SK-N-SH (cell line): ENCODE measurements around the gene REXO1. TPM values are rescaled to one million over a fixed set of nuclear protein-coding genes. Genes with fewer than 3 reads are reported as not detected.

Experiments used
- CTCF ChIA-PET: fragments of 300-600, 350-600 bp; formaldehyde crosslinking; extraction: SDS; loops from one replicate; lab custom pipeline; 2021; lab: Yijun Ruan, JAX
- POLR2A ChIA-PET: fragments of 350-600 bp; sonication (Branson Sonifier 250); formaldehyde crosslinking; extraction: SDS; loops from one replicate; lab custom pipeline; 2020; ENCODE audit warnings: antibody characterized with exemption, inconsistent platforms; lab: Yijun Ruan, JAX
- DNase-seq: peaks from one replicate; pipeline ENCODE4 v3.0.0; 2012
- H2AFZ ChIP-seq: fragments of 200-600 bp; sonication (generic); 2 replicates; pipeline ENCODE4 v1.8.1; 2016; ENCODE audit warnings: antibody characterized with exemption, mild to moderate bottlenecking, low read depth
- H3F3A ChIP-seq: fragments of 200-600 bp; sonication (generic); replicated peaks from 2 replicates; pipeline ENCODE3; 2016; ENCODE audit warnings: antibody characterized with exemption, mild to moderate bottlenecking; ENCODE audit not compliant: insufficient read depth
- H3K27ac ChIP-seq, 2 experiments: fragments of 200-500 bp in 1 of 2; fragments of 200-600 bp in 1 of 2; sonication (Bioruptor generic) in 1 of 2; sonication (generic), shearing (Covaris generic) in 1 of 2; 2 replicates each; pipeline versions ENCODE4 v1.5.1 to v1.6.1; 2014 to 2016; ENCODE audit warnings: low read depth in 2 of 2, inconsistent platforms in 1 of 2, low read length in 1 of 2, mild to moderate bottlenecking in 1 of 2, mixed read lengths in 1 of 2
- H3K27me3 ChIP-seq: fragments of 200-600 bp; sonication (generic), shearing (Covaris generic); 2 replicates; pipeline ENCODE4 v1.6.1; 2016; ENCODE audit warnings: mixed run types; ENCODE audit not compliant: insufficient read depth
- H3K36me3 ChIP-seq, 2 experiments: fragments of 200-500 bp in 1 of 2; fragments of 200-600 bp in 1 of 2; sonication (Bioruptor generic) in 1 of 2; sonication (generic) in 1 of 2; replicated peaks in 1 of 2; 2 replicates each; pipeline versions ENCODE3 to v1.5.1; 2014 to 2016; ENCODE audit warnings: low read length in 1 of 2, mild to moderate bottlenecking in 1 of 2; ENCODE audit not compliant: insufficient read depth in 2 of 2, control insufficient read depth in 1 of 2
- H3K4me1 ChIP-seq, 2 experiments: fragments of 200-500 bp in 1 of 2; fragments of 200-600 bp in 1 of 2; sonication (Bioruptor generic) in 1 of 2; sonication (generic), shearing (Covaris generic) in 1 of 2; 2 replicates each; pipeline versions ENCODE4 v1.5.1 to v1.6.1; 2014 to 2016; ENCODE audit warnings: low read depth in 1 of 2, low read length in 1 of 2, mixed run types in 1 of 2; ENCODE audit not compliant: insufficient read depth in 2 of 2, control insufficient read depth in 1 of 2
- H3K4me2 ChIP-seq: fragments of 200-600 bp; sonication (generic), shearing (Covaris generic); 2 replicates; pipeline ENCODE4 v1.6.1; 2017; ENCODE audit warnings: mixed run types
- H3K4me3 ChIP-seq, 2 experiments: fragments of 200-500 bp in 1 of 2; fragments of 200-600 bp in 1 of 2; sonication (Bioruptor generic) in 1 of 2; sonication (generic), shearing (Covaris generic) in 1 of 2; 2 replicates each; pipeline versions ENCODE4 v1.5.1 to v1.8.1; 2014 to 2016; ENCODE audit warnings: low read depth in 2 of 2, inconsistent platforms in 1 of 2, low read length in 1 of 2, mild to moderate bottlenecking in 1 of 2, mixed read lengths in 1 of 2, moderate library complexity in 1 of 2
- H3K79me2 ChIP-seq: fragments of 200-600 bp; sonication (generic); 2 replicates; pipeline ENCODE4 v1.8.1; 2017; ENCODE audit warnings: mild to moderate bottlenecking; ENCODE audit not compliant: insufficient read depth
- H3K9ac ChIP-seq: fragments of 200-600 bp; sonication (generic); 2 replicates; pipeline ENCODE4 v1.6.1; 2017; ENCODE audit warnings: mixed run types
- H3K9me2 ChIP-seq: fragments of 200-600 bp; sonication (generic); 2 replicates; pipeline ENCODE4 v1.6.1; 2017; ENCODE audit warnings: mixed run types
- H3K9me3 ChIP-seq: fragments of 200-600 bp; sonication (generic); 2 replicates; pipeline ENCODE4 v1.6.1; 2017; ENCODE audit warnings: mixed run types, mild to moderate bottlenecking, moderate library complexity
- H4K20me1 ChIP-seq: fragments of 200-600 bp; sonication (generic); 2 replicates; pipeline ENCODE4 v1.6.1; 2017; ENCODE audit warnings: mild to moderate bottlenecking, mixed run types; ENCODE audit not compliant: insufficient read depth
- CHD2 ChIP-seq: fragments of 150-350 bp; IDR thresholded peaks from 2 replicates; pipeline ENCODE4 v1.6.1; 2018; ENCODE audit warnings: low read length; ENCODE audit not compliant: partially characterized antibody
- CTCF ChIP-seq: fragments of 200-600 bp; sonication (generic); IDR thresholded peaks from 2 replicates; pipeline ENCODE4 v1.6.1; 2017; ENCODE audit warnings: antibody characterized with exemption, mild to moderate bottlenecking, moderate library complexity
- ELF1 ChIP-seq: IDR thresholded peaks from 2 replicates; pipeline ENCODE4 v1.4.0; 2012
- EP300 ChIP-seq, 2 experiments: IDR thresholded peaks; 2 replicates each; pipeline versions ENCODE4 v1.4.0 to v1.6.1; 2012; ENCODE audit warnings: borderline replicate concordance in 1 of 2, low read depth in 1 of 2, low read length in 1 of 2
- EZH2phosphoT487 ChIP-seq: fragments of 200-600 bp; sonication (generic); IDR thresholded peaks from 2 replicates; pipeline ENCODE4 v1.6.1; 2017; ENCODE audit warnings: low read depth, mixed run types, mild to moderate bottlenecking, antibody characterized with exemption, moderate library complexity, borderline replicate concordance
- FOSL2 ChIP-seq: IDR thresholded peaks from 2 replicates; pipeline ENCODE4 v1.4.0; 2012; ENCODE audit warnings: low read depth, mild to moderate bottlenecking, moderate library complexity, borderline replicate concordance
- REST ChIP-seq: IDR thresholded peaks from 2 replicates; pipeline ENCODE4 v1.6.1; 2012; ENCODE audit warnings: mild to moderate bottlenecking, low read depth, low read length, moderate library complexity
- SMC3 ChIP-seq: IDR thresholded peaks from 2 replicates; pipeline ENCODE4 v1.6.1; 2012; ENCODE audit warnings: low read depth, low read length, improper control_type of control experiment
- TAF1 ChIP-seq: IDR thresholded peaks from 2 replicates; pipeline ENCODE4 v1.6.1; 2012; ENCODE audit warnings: low read depth, mild to moderate bottlenecking, low read length, moderate library complexity, borderline replicate concordance
- TEAD4 ChIP-seq: IDR thresholded peaks from 2 replicates; pipeline ENCODE4 v1.4.0; 2012; ENCODE audit warnings: mild to moderate bottlenecking, borderline replicate concordance; ENCODE audit not compliant: insufficient read depth
- ZBTB33 ChIP-seq: IDR thresholded peaks from 2 replicates; pipeline ENCODE4 v1.4.0; 2012; ENCODE audit warnings: low read depth, borderline replicate concordance
- WGBS: methylation state at CpG from one replicate; pipeline ENCODE4 v1.1.6; 2017; ENCODE audit warnings: low lambda C conversion rate; 5-methylcytosine and 5-hydroxymethylcytosine counted together
- polyA plus RNA-seq, 3 experiments: library from polyadenylated mRNA; depleted of rRNA; stranded (reverse); fragments of >200 nt; gene quantifications; 2 replicates each; pipeline ENCODE4 v1.2.3, GENCODE V29; 2012

The REXO1 gene
- polyA plus RNA-seq, 1 of the 3 experiments (the other 2 are of a cell fraction) = 18.8 TPM

GRCh38 chr19:1843646-1844394 is 4.5 kb downstream of the REXO1 start:
- POLR2A ChIA-PET = no interaction called here
- Histone ChIP-seq H3K4me2 (no peak overlapping the region), H4K20me1 (peaks cover 89% of the 10 kb centered on the region), H2AFZ (no peak overlapping the region), H3K4me1 (peaks cover 7 to 18% of the 10 kb centered on the region in 2 experiments; a peak in 1 of 4 replicates), H3F3A (peaks cover 2% of the 10 kb centered on the region), H3K27me3 (no peaks in the 10 kb centered on the region), H3K27ac (no peak overlapping the region), H3K9ac (no peak overlapping the region), H3K9me3 (no peaks in the 10 kb centered on the region), H3K79me2 (peaks cover 93% of the 10 kb centered on the region), H3K9me2 (no peaks in the 10 kb centered on the region), H3K36me3 (peaks cover 0 to 7% of the 10 kb centered on the region in 2 experiments), H3K4me3 (no peak overlapping the region)
- WGBS = 100% methylated on average over 5 of the region's 25 CpGs
- CTCF ChIA-PET = interaction anchor here (1.3 to 15.0 kb wide), 2 partner anchors 17 to 21 kb away, joined by 3 to 188 read pairs; no protein-coding TSS in a partner anchor
- no peak for DNase-seq
- TF ChIP-seq CHD2 = no peak
- no peak; the same call in 1 of the 2 replicates for TF ChIP-seq CTCF
- TF ChIP-seq FOSL2 = no peak
- no peak for TF ChIP-seq TEAD4
- no peak for TF ChIP-seq EP300 (IDR thresholded peaks at IDR 0.05; ENCODE audit: borderline replicate concordance in 1 of 2, low read depth in 1 of 2, low read length in 1 of 2)
- TF ChIP-seq ELF1 = no peak
- TF ChIP-seq EZH2phosphoT487 = no peak
- no peak for TF ChIP-seq TAF1
- TF ChIP-seq ZBTB33 = no peak
- no peak for TF ChIP-seq SMC3
- TF ChIP-seq REST = no peak
